HEK293T (cell line): Measurements from ENCODE around the gene B3GAT3.

Experiments used
- CTCF ChIA-PET: fragments of 350-600 bp; formaldehyde crosslinking; extraction: SDS; loops from one replicate; lab custom pipeline; 2021; ENCODE audit warnings: antibody characterized with exemption, inconsistent platforms; lab: Yijun Ruan, JAX
- POLR2A ChIA-PET: fragments of 350-600 bp; formaldehyde crosslinking; extraction: SDS; loops from one replicate; lab custom pipeline; 2020; ENCODE audit warnings: antibody characterized with exemption, inconsistent platforms; lab: Yijun Ruan, JAX
- DNase-seq: peaks from one replicate; pipeline ENCODE4 v3.0.0; 2012; ENCODE audit warnings: mixed read lengths; ENCODE audit errors: extremely low spot score
- BHLHE40 ChIP-seq: fragments of 450-650 bp; IDR thresholded peaks from 2 replicates; pipeline ENCODE4 v1.6.1; 2016; ENCODE audit warnings: mild to moderate bottlenecking, moderate library complexity, borderline replicate concordance
- CTBP1 ChIP-seq: fragments of 450-650 bp; IDR thresholded peaks from 2 replicates; pipeline ENCODE4 v1.6.1; 2016; ENCODE audit warnings: borderline replicate concordance
- FOXA1 ChIP-seq: fragments of 450-650 bp; IDR thresholded peaks from 2 replicates; pipeline ENCODE4 v1.6.1; 2016; ENCODE audit warnings: mild to moderate bottlenecking
- FOXK2 ChIP-seq: fragments of 450-650 bp; IDR thresholded peaks from 2 replicates; pipeline ENCODE4 v1.6.1; 2016; ENCODE audit warnings: mild to moderate bottlenecking
- FOXM1 ChIP-seq: fragments of 450-650 bp; IDR thresholded peaks from 2 replicates; pipeline ENCODE4 v1.6.1; 2017; ENCODE audit warnings: mild to moderate bottlenecking, borderline replicate concordance
- HDGF ChIP-seq: fragments of 450-650 bp; IDR thresholded peaks from 2 replicates; pipeline ENCODE4 v1.6.1; 2017; ENCODE audit warnings: antibody characterized with exemption, borderline replicate concordance
- L3MBTL2 ChIP-seq: fragments of 450-650 bp; conservative IDR thresholded peaks from 2 replicates; pipeline ENCODE4 v1.6.1; 2016; ENCODE audit warnings: mild to moderate bottlenecking
- LEF1 ChIP-seq: fragments of 450-650 bp; IDR thresholded peaks from 2 replicates; pipeline ENCODE4 v1.6.1; 2017; ENCODE audit warnings: mild to moderate bottlenecking, borderline replicate concordance
- SP1 ChIP-seq: fragments of 450-650 bp; IDR thresholded peaks from 2 replicates; pipeline ENCODE4 v1.6.1; 2017
- SUZ12 ChIP-seq: fragments of 450-650 bp; IDR thresholded peaks from 2 replicates; pipeline ENCODE4 v1.6.1; 2016; ENCODE audit warnings: mild to moderate bottlenecking
- TARDBP ChIP-seq: fragments of 450-650 bp; IDR thresholded peaks from 2 replicates; pipeline ENCODE4 v1.6.1; 2016
- ZNF384 ChIP-seq: fragments of 450-650 bp; IDR thresholded peaks from 2 replicates; pipeline ENCODE4 v1.6.1; 2016
- TF ChIP-seq, protein P1 (sequence below): fragments of 450-650 bp; IDR thresholded peaks from 2 replicates; pipeline ENCODE4 v1.6.1; 2016

The B3GAT3 gene

GRCh38 chr11:62602141-62603071 is 19.4 kb downstream of the B3GAT3 start:
- ChIA-PET CTCF (interaction anchor here (0.6 to 2.1 kb wide), 5 partner anchors 9 to 178 kb away, joined by 4 to 9 read pairs (median 9); partner anchors contain the start of genes EML3 and TUT1), POLR2A (interaction anchor here (0.6 to 4.3 kb wide), 24 partner anchors 9 to 279 kb away, joined by 3 to 105 read pairs (median 5); partner anchors contain the start of genes B3GAT3, BSCL2, C11orf98 and CSKMT)
- TF ChIP-seq FOXA1 (no peak), HDGF (no peak), L3MBTL2 (peak; percentile 97), CTBP1 (0 out of 2 replicates have a peak, but pooled peaks have one; percentile 23), LEF1 (no peak), TARDBP (no peak)
- TF ChIP-seq, protein P1, sequence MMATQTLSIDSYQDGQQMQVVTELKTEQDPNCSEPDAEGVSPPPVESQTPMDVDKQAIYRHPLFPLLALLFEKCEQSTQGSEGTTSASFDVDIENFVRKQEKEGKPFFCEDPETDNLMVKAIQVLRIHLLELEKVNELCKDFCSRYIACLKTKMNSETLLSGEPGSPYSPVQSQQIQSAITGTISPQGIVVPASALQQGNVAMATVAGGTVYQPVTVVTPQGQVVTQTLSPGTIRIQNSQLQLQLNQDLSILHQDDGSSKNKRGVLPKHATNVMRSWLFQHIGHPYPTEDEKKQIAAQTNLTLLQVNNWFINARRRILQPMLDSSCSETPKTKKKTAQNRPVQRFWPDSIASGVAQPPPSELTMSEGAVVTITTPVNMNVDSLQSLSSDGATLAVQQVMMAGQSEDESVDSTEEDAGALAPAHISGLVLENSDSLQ: 0 out of 2 replicates have a peak, but pooled peaks have one; percentile 1
- DNase-seq: peak; percentile 71

- ChIA-PET CTCF (interaction anchor here (0.6 to 2.1 kb wide), 6 partner anchors 9 to 177 kb away, joined by 3 to 9 read pairs (median 8); partner anchors contain the start of genes EML3 and TUT1), POLR2A (interaction anchor here (0.6 to 3.4 kb wide), 24 partner anchors 10 to 289 kb away, joined by 3 to 105 read pairs (median 4); partner anchors contain the start of genes B3GAT3, BSCL2, C11orf98 and CSKMT)
- peak; percentile 97 for DNase-seq
- TF ChIP-seq HDGF (peak; percentile 26; the same call in 1 of the 2 replicates), ZNF384 (no peak)
Measured at GRCh38 chr11:62601372-62602140, 20.2 kb downstream of the B3GAT3 start, which contains the start of gene MTA2. MTA2 (minus strand) TSS chr11:62601865; CDS start chr11:62601450, 415 bp downstream.

- ChIA-PET CTCF (interaction anchor here (0.8 to 2.1 kb wide), 4 partner anchors 9 to 58 kb away, joined by 3 to 9 read pairs (median 6); partner anchors contain the start of genes EML3 and TUT1), POLR2A (interaction anchor here (0.7 to 3.4 kb wide), 12 partner anchors 9 to 127 kb away, joined by 3 to 105 read pairs (median 8); partner anchors contain the start of genes B3GAT3, C11orf98, CSKMT and EEF1G)
- no peak for DNase-seq
- TF ChIP-seq L3MBTL2: 0 out of 2 replicates have a peak, but pooled peaks have one; percentile 18
- no peak for TF ChIP-seq FOXK2
Measured at GRCh38 chr11:62601122-62601371, 20.7 kb downstream of the B3GAT3 start.

GRCh38 chr11:62600367-62601121 is 21.2 kb downstream of the B3GAT3 start:
- TF ChIP-seq SUZ12 (no peak), SP1 (no peak), L3MBTL2 (no peak), BHLHE40 (no peak), ZNF384 (no peak)
- CTCF ChIA-PET: interaction anchor here (1.0 to 2.1 kb wide), 2 partner anchors 9 to 11 kb away, joined by 4 to 9 read pairs; partner anchors contain the start of gene TUT1
- POLR2A ChIA-PET: interaction anchor here (0.7 to 3.4 kb wide), 11 partner anchors 9 to 127 kb away, joined by 3 to 105 read pairs (median 8); partner anchors contain the start of genes B3GAT3, C11orf98, CSKMT and EEF1G
- no peak for DNase-seq

DNA sequence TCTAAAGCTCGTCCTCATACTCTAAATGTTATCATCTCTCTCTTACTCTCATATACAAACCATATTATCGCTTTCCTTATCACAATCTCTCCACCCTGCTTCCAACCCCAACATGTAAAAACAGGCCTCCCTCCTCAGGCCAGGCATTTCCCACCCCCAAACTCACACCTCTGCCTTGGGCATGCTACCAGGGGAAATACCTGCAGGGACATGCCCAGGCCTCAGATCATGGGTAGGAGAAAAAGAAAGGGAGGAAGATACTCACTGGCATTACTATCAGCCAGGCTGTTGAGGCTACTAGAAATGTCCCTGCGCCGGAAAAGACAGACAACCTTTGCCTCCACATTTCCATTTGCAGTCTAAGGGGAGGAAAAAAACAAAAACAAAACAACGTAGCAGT is 21.9 kb downstream of the B3GAT3 start:
- POLR2A ChIA-PET: interaction anchor here (0.8 to 3.4 kb wide), 13 partner anchors 8 to 282 kb away, joined by 3 to 105 read pairs (median 7); partner anchors contain the start of genes B3GAT3, C11orf98, CSKMT and EEF1G
- TF ChIP-seq, protein P1: no peak
- TF ChIP-seq FOXM1 (no peak), ZNF384 (no peak), L3MBTL2 (no peak), FOXA1 (no peak), HDGF (no peak), CTBP1 (no peak)
- CTCF ChIA-PET: interaction anchor here (1.0 to 2.1 kb wide), 2 partner anchors 8 to 12 kb away, joined by 4 to 9 read pairs; partner anchors contain the start of gene TUT1
- no peak for DNase-seq

DNA sequence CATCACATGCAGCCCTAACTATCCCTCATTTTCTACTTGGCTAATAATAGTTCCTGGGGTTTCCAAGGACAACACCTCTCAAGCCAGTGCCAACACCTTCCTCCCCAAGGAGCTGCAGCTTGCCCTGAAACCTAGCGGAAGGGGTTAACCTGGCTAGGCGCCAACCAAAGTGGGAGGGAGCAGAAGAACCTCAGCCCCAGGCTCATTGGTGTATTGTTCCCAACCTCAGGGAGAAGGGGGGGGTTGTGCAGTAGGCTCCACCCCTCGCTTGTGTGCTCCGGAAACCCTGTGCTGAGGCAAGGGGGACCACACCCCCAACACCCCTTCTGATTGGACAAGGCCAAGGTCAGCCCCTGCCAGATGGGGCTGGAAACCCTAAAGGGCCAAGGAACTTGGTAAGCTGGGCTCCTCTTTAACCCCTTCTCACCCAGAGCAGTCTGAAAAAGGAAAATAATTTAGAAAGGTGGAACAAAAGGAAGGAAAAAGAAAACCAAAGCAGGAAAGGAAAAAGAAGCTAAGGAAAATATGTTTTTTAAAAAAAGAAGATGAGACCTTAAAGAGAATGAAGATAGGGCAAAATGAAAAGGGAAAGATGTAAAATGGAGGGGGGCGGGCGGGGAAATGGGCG is 22.6 kb downstream of the B3GAT3 start:
- peak; percentile 91 for DNase-seq
- POLR2A ChIA-PET: interaction anchor here (0.8 to 3.4 kb wide), 8 partner anchors 7 to 282 kb away, joined by 3 to 105 read pairs (median 3); partner anchors contain the start of genes B3GAT3, EEF1G, INTS5 and TUT1
- TF ChIP-seq FOXA1 (no peak), HDGF (peak; percentile 61; the same call in 1 of the 2 replicates)
- CTCF ChIA-PET: interaction anchor here (1.3 kb wide), 1 partner anchor 13 kb away, joined by 4 read pairs; no protein-coding TSS in a partner anchor
